Cardiac fibroblast (primary cell): ENCODE data around the gene GJA3.
"Not testable (repeated sequence)": the region's sequence is repeated elsewhere in the genome, so short reads cannot be mapped to it uniquely, and the experiment has no call there.

Experiments
- DNase-seq, 2 donors: peaks; one replicate each; pipeline versions ENCODE4 v3.0.0 to v3.0.0-alpha.2; 2010; ENCODE audit warnings: low read depth in 2 of 2
- H3K4me3 ChIP-seq, 2 donors: replicated peaks in 1 of 2; 1 replicate in 1 of 2; 2 replicates in 1 of 2; pipeline ENCODE4 v1.5.1; 2011; ENCODE audit warnings: low read depth in 2 of 2, low read length in 2 of 2, mild to moderate bottlenecking in 2 of 2, moderate library complexity in 1 of 2
- CTCF ChIP-seq: IDR thresholded peaks from one replicate; pipeline ENCODE4 v1.5.1; 2011; ENCODE audit warnings: low read depth, mild to moderate bottlenecking, low read length, inconsistent platforms

Gene GJA3

GRCh38 chr13:20161275-20161950 is 561 bp upstream of the GJA3 start:
- no peak for TF ChIP-seq CTCF
- DNase-seq, result no peak

GRCh38 chr13:20159646-20160305 is 1.1 kb downstream of the GJA3 start:
- peak overlapping the region in 1 of 2 donors; percentile 33 for H3K4me3 ChIP-seq
- DNase-seq, result peak in 1 of 2 donors; percentile 23
- no peak for TF ChIP-seq CTCF

More at GRCh38 chr13:20161275-20161950, 561 bp upstream of the GJA3 start:
- peak overlapping the region; percentile 44 to 46 for H3K4me3 ChIP-seq

- no peak for DNase-seq
- no peak overlapping the region for H3K4me3 ChIP-seq
- TF ChIP-seq CTCF, result no peak
Measured at GRCh38 chr13:20157151-20157796, 3.6 kb downstream of the GJA3 start.

- DNase-seq, result no peak
- no peak overlapping the region for H3K4me3 ChIP-seq
- no peak for TF ChIP-seq CTCF
Measured at GRCh38 chr13:20156702-20157101, 4.2 kb downstream of the GJA3 start.

- H3K4me3 ChIP-seq, DNase-seq: not testable (repeated sequence)
Measured at GRCh38 chr13:20153290-20153689, 7.6 kb downstream of the GJA3 start.

GRCh38 chr13:20151612-20152011 is 9.2 kb downstream of the GJA3 start:
- TF ChIP-seq CTCF, result no peak
- no peak for DNase-seq
- H3K4me3 ChIP-seq, result no peak overlapping the region

- H3K4me3 ChIP-seq, result no peak overlapping the region
- no peak for DNase-seq
- TF ChIP-seq CTCF, result no peak
Measured at GRCh38 chr13:20151016-20151415, 9.8 kb downstream of the GJA3 start.
